ENCODE data around the gene ILDR2.

- TF ChIP-seq CTCF (IDR thresholded peaks at IDR 0.05 in 8 of 11, conservative IDR thresholded peaks at IDR 0.05 in 3 of 11) (no peak), POLR2AphosphoS5 (IDR thresholded peaks at IDR 0.05) (no peak), POLR2A (IDR thresholded peaks at IDR 0.05) (no peak)
Observed at GRCh38 chr1:166981589-166981988, 6.2 kb upstream of the ILDR2 start.
